ENCODE results near the gene ZFAND3. TPM values are rescaled to one million over a fixed set of nuclear protein-coding genes. Genes with fewer than 3 reads are reported as not detected.

The ZFAND3 gene
- total and polyA plus RNA-seq, 2 of the 4 experiments (the other 2 are of a cell fraction) = 10.9 to 26.7 TPM

GRCh38 chr6:38156818-38157565 is 337.5 kb downstream of the ZFAND3 start:
- Histone ChIP-seq H3K79me1 (ENCODE audit: low read depth in 1 of 2, low read length in 2 of 2) (peaks cover 10 to 76% of the 10 kb centered on the region in 2 experiments), H4K91ac (ENCODE audit: insufficient read depth, low read depth, low read length) (no peak overlapping the region), H2BK5ac (ENCODE audit: low read depth, low read length, poor library complexity, severe bottlenecking) (no peak overlapping the region), H3K56ac (ENCODE audit: extremely low read depth, insufficient read depth, low read length) (no peak overlapping the region), H3K9me1 (ENCODE audit: insufficient read depth, low read length) (peaks cover 25% of the 10 kb centered on the region), H3K36me3 (ENCODE audit: control insufficient read depth, insufficient read depth, low read length) (peaks cover 19% of the 10 kb centered on the region), H3K4ac (ENCODE audit: low read depth, low read length) (no peak overlapping the region), H3K4me1 (ENCODE audit: control insufficient read depth, insufficient read depth, low read length) (peaks cover 16% of the 10 kb centered on the region), H3K23ac (ENCODE audit: low read depth, low read length) (no peak overlapping the region), H2AFZ (replicated peaks; ENCODE audit: low read length, poor library complexity) (no peak overlapping the region), H2BK120ac (ENCODE audit: low read depth, low read length) (no peak overlapping the region), H3K9me3 (ENCODE audit: control insufficient read depth, insufficient read depth, low read length) (no peaks in the 10 kb centered on the region), H3K9ac (ENCODE audit: low read depth, low read length) (no peak overlapping the region), H2AK9ac (replicated peaks; ENCODE audit: low read depth, low read length, poor library complexity) (no peak overlapping the region), H3K27ac (ENCODE audit: insufficient read depth, low read length) (no peak overlapping the region), H2BK20ac (ENCODE audit: low read depth, low read length) (no peak overlapping the region), H2BK15ac (ENCODE audit: low read depth, low read length) (no peak overlapping the region), H3K27me3 (ENCODE audit: control insufficient read depth, insufficient read depth, low read length) (no peaks in the 10 kb centered on the region), H4K20me1 (ENCODE audit: insufficient read depth, low read length) (peaks cover 26% of the 10 kb centered on the region), H3K4me3 (ENCODE audit: insufficient read depth, low read depth, low read length) (no peak overlapping the region), H3K14ac (replicated peaks; ENCODE audit: low read depth, low read length) (0 out of 2 replicates have a peak overlapping the region, but pooled peaks have one; percentile 17), H4K8ac (ENCODE audit: low read depth in 2 of 2, low read length in 2 of 2) (no peak overlapping the region), H3K18ac (ENCODE audit: low read depth, low read length) (no peak overlapping the region), H4K5ac (ENCODE audit: low read depth, low read length) (no peak overlapping the region), H2AK5ac (ENCODE audit: low read depth, low read length) (no peak overlapping the region), H3K4me2 (ENCODE audit: low read depth, low read length) (no peak overlapping the region)
- dilution Hi-C loops (cut with HindIII; ENCODE audit: low sequenced_read_pairs, unreplicated experiment) = no loop called here
- ChIA-PET POLR2A (ENCODE audit: unreplicated experiment) (no interaction called here), CTCF (interaction anchor here (0.7 kb wide), 1 partner anchor 1575 kb away, joined by 4 read pairs; no protein-coding TSS in a partner anchor)
- in situ Hi-C loops (cut with MboI; ENCODE audit: low sequenced_read_pairs) = no loop called here
- no TSS peak for BruUV-seq (replicated peaks)
- DNase-seq = no peak
- intact Hi-C loops (cut with micrococcal nuclease) = loop anchor here (5.0 to 10.0 kb wide), 2 partner anchors 335 to 452 kb away; no protein-coding TSS in a partner anchor
- TF ChIP-seq BHLHE40 (IDR thresholded peaks at IDR 0.05; ENCODE audit: low read depth, low read length) (no peak), CTCF (conservative IDR thresholded peaks at IDR 0.05; ENCODE audit: low read depth, low read length) (no peak), USF2 (IDR thresholded peaks at IDR 0.05; ENCODE audit: low read depth, low read length) (no peak), POLR2A (IDR thresholded peaks at IDR 0.05; ENCODE audit: low read depth, low read length) (no peak), ELK1 (IDR thresholded peaks at IDR 0.05; ENCODE audit: borderline replicate concordance, low read depth, low read length) (no peak)
- no peak for ATAC-seq (ENCODE audit: low read depth)
- WGBS, 2 experiments (ENCODE audit: extremely low coverage in 2 of 2, insufficient read length in 1 of 2) = 100% methylated on average over 2 of the region's 10 CpGs; no CpG with 5 or more reads in 1 of the 2 experiments

Data from IMR-90 (cell line).